IMR-90 (cell line): ENCODE results near the gene CORO7. TPM values are rescaled to one million over a fixed set of nuclear protein-coding genes. Genes with fewer than 3 reads are reported as not detected.

Source experiments
- ATAC-seq: fragments of 200-7000 bp; cut with Tn5 transposase; 2 replicates; pipeline ENCODE4 v1.9.1; 2020; ENCODE audit warnings: low read depth, mild to moderate bottlenecking, moderate library complexity
- BruUV-seq: library from RNA; stranded (reverse); fragments of 400-500 nt; replicated peaks from 2 replicates; lab custom pipeline; 2021; lab: Mats Ljungman, UMichigan
- CTCF ChIA-PET: fragments of 300-600 bp; formaldehyde crosslinking; extraction: SDS; loops from one replicate; lab custom pipeline; 2021; ENCODE audit warnings: antibody characterized with exemption; lab: Yijun Ruan, JAX
- POLR2A ChIA-PET: fragments of 300-600 bp; sonication (Branson Sonifier 250); formaldehyde crosslinking; loops from one replicate; lab custom pipeline; 2022; ENCODE audit warnings: antibody characterized with exemption; ENCODE audit not compliant: unreplicated experiment; lab: Charles Lee
- DNase-seq: peaks from one replicate; pipeline ENCODE4 v3.0.0; 2013
- H2AFZ ChIP-seq: replicated peaks from 2 replicates; pipeline ENCODE3; 2013; ENCODE audit warnings: low read length, mild to moderate bottlenecking; ENCODE audit not compliant: poor library complexity
- H2AK5ac ChIP-seq: 2 replicates; pipeline ENCODE4 v1.6.1; 2013; ENCODE audit warnings: low read depth, low read length, inconsistent platforms
- H2AK9ac ChIP-seq: replicated peaks from 2 replicates; pipeline ENCODE3; 2013; ENCODE audit warnings: mild to moderate bottlenecking, low read depth, low read length, moderate library complexity; ENCODE audit not compliant: poor library complexity
- H2BK120ac ChIP-seq: 2 replicates; pipeline ENCODE4 v1.6.1; 2013; ENCODE audit warnings: low read depth, low read length, inconsistent platforms
- H2BK15ac ChIP-seq: 3 replicates; pipeline ENCODE4 v1.6.1; 2013; ENCODE audit warnings: low read depth, low read length, inconsistent platforms
- H2BK20ac ChIP-seq: 2 replicates; pipeline ENCODE4 v1.6.1; 2013; ENCODE audit warnings: low read depth, mild to moderate bottlenecking, inconsistent platforms, low read length, moderate library complexity
- H2BK5ac ChIP-seq: 2 replicates; pipeline ENCODE4 v1.6.1; 2013; ENCODE audit warnings: mild to moderate bottlenecking, low read depth, low read length, inconsistent platforms; ENCODE audit not compliant: poor library complexity, severe bottlenecking
- H3K14ac ChIP-seq: replicated peaks from 2 replicates; pipeline ENCODE4 v1.6.1; 2013; ENCODE audit warnings: low read depth, low read length, inconsistent platforms
- H3K18ac ChIP-seq: 2 replicates; pipeline ENCODE4 v1.6.1; 2013; ENCODE audit warnings: low read depth, low read length, control low read depth
- H3K23ac ChIP-seq: 2 replicates; pipeline ENCODE4 v1.6.1; 2013; ENCODE audit warnings: low read depth, low read length, inconsistent platforms
- H3K27ac ChIP-seq: 2 replicates; pipeline ENCODE4 v1.5.1; 2013; ENCODE audit warnings: mild to moderate bottlenecking, control low read depth, low read length; ENCODE audit not compliant: insufficient read depth
- H3K27me3 ChIP-seq: 2 replicates; pipeline ENCODE4 v1.6.1; 2013; ENCODE audit warnings: low read length; ENCODE audit not compliant: control insufficient read depth, insufficient read depth
- H3K36me3 ChIP-seq: 2 replicates; pipeline ENCODE4 v1.6.1; 2013; ENCODE audit warnings: low read length, mixed read lengths; ENCODE audit not compliant: control insufficient read depth, insufficient read depth
- H3K4ac ChIP-seq: 2 replicates; pipeline ENCODE4 v1.6.1; 2013; ENCODE audit warnings: low read depth, low read length, inconsistent platforms
- H3K4me1 ChIP-seq: 2 replicates; pipeline ENCODE4 v1.6.1; 2013; ENCODE audit warnings: low read length, mixed read lengths; ENCODE audit not compliant: control insufficient read depth, insufficient read depth
- H3K4me2 ChIP-seq: 2 replicates; pipeline ENCODE4 v1.6.1; 2013; ENCODE audit warnings: low read depth, mild to moderate bottlenecking, control low read depth, low read length, moderate library complexity
- H3K4me3 ChIP-seq: 2 replicates; pipeline ENCODE4 v1.5.1; 2013; ENCODE audit warnings: low read depth, mild to moderate bottlenecking, control low read depth, low read length, moderate library complexity; ENCODE audit not compliant: insufficient read depth
- H3K56ac ChIP-seq: 2 replicates; pipeline ENCODE4 v1.6.1; 2013; ENCODE audit warnings: low read length, inconsistent platforms; ENCODE audit not compliant: insufficient read depth; ENCODE audit errors: extremely low read depth
- H3K79me1 ChIP-seq, 2 experiments: 2 replicates each; pipeline ENCODE4 v1.6.1; 2013; ENCODE audit warnings: low read length in 2 of 2, inconsistent platforms in 1 of 2, low read depth in 1 of 2
- H3K9ac ChIP-seq: 2 replicates; pipeline ENCODE4 v1.6.1; 2013; ENCODE audit warnings: low read depth, low read length, control low read depth
- H3K9me1 ChIP-seq: 2 replicates; pipeline ENCODE4 v1.6.1; 2013; ENCODE audit warnings: low read length, inconsistent platforms; ENCODE audit not compliant: insufficient read depth
- H3K9me3 ChIP-seq: 2 replicates; pipeline ENCODE4 v1.6.1; 2013; ENCODE audit warnings: low read length; ENCODE audit not compliant: control insufficient read depth, insufficient read depth
- H4K20me1 ChIP-seq: 2 replicates; pipeline ENCODE4 v1.6.1; 2013; ENCODE audit warnings: low read length, inconsistent platforms; ENCODE audit not compliant: insufficient read depth
- H4K5ac ChIP-seq: 2 replicates; pipeline ENCODE4 v1.6.1; 2013; ENCODE audit warnings: mild to moderate bottlenecking, low read depth, low read length, control low read depth
- H4K8ac ChIP-seq, 2 experiments: 2 replicates each; pipeline ENCODE4 v1.6.1; 2013; ENCODE audit warnings: low read depth in 2 of 2, low read length in 2 of 2, control low read depth in 1 of 2, inconsistent platforms in 1 of 2
- H4K91ac ChIP-seq: 2 replicates; pipeline ENCODE4 v1.6.1; 2013; ENCODE audit warnings: low read depth, low read length, inconsistent platforms; ENCODE audit not compliant: insufficient read depth
- BHLHE40 ChIP-seq: fragments of 150-350 bp; IDR thresholded peaks from 2 replicates; pipeline ENCODE4 v1.6.1; 2016; ENCODE audit warnings: mild to moderate bottlenecking, low read depth, low read length
- CHD1 ChIP-seq: IDR thresholded peaks from 2 replicates; pipeline ENCODE4 v1.6.1; 2012; ENCODE audit warnings: low read depth, low read length, improper control_type of control experiment
- CTCF ChIP-seq: conservative IDR thresholded peaks from 2 replicates; pipeline ENCODE4 v1.5.1; 2012; ENCODE audit warnings: mild to moderate bottlenecking, low read depth, low read length, improper control_type of control experiment
- FOS ChIP-seq: fragments of 150-350 bp; IDR thresholded peaks from 2 replicates; pipeline ENCODE4 v1.6.1; 2016; ENCODE audit warnings: low read depth, low read length
- MAFK ChIP-seq: IDR thresholded peaks from 2 replicates; pipeline ENCODE4 v1.6.1; 2012; ENCODE audit warnings: low read depth, low read length, improper control_type of control experiment
- MAZ ChIP-seq: IDR thresholded peaks from 2 replicates; pipeline ENCODE4 v1.6.1; 2012; ENCODE audit warnings: low read depth, mild to moderate bottlenecking, low read length, improper control_type of control experiment, moderate library complexity, borderline replicate concordance
- MXI1 ChIP-seq: IDR thresholded peaks from 2 replicates; pipeline ENCODE4 v1.6.1; 2012; ENCODE audit warnings: low read depth, mild to moderate bottlenecking, low read length, moderate library complexity, borderline replicate concordance
- NFE2L2 ChIP-seq: fragments of 150-350 bp; IDR thresholded peaks from 2 replicates; pipeline ENCODE4 v1.6.1; 2016; ENCODE audit warnings: low read depth, mild to moderate bottlenecking, low read length
- POLR2A ChIP-seq: IDR thresholded peaks from 2 replicates; pipeline ENCODE4 v1.6.1; 2012; ENCODE audit warnings: mild to moderate bottlenecking, low read depth, low read length
- RAD21 ChIP-seq: IDR thresholded peaks from 2 replicates; pipeline ENCODE4 v1.6.1; 2012; ENCODE audit warnings: low read length, improper control_type of control experiment
- RCOR1 ChIP-seq: IDR thresholded peaks from 2 replicates; pipeline ENCODE4 v1.6.1; 2012; ENCODE audit warnings: mild to moderate bottlenecking, low read length, improper control_type of control experiment; ENCODE audit not compliant: insufficient replicate concordance
- RFX5 ChIP-seq: IDR thresholded peaks from 2 replicates; pipeline ENCODE4 v1.8.0; 2012; ENCODE audit warnings: low read depth, mild to moderate bottlenecking, low read length, moderate library complexity
- SMC3 ChIP-seq: fragments of 150-350 bp; IDR thresholded peaks from 2 replicates; pipeline ENCODE4 v1.6.1; 2016; ENCODE audit warnings: low read depth, mild to moderate bottlenecking, antibody characterized with exemption, low read length, moderate library complexity
- USF2 ChIP-seq: fragments of 150-350 bp; IDR thresholded peaks from 2 replicates; pipeline ENCODE4 v1.6.1; 2017; ENCODE audit warnings: mild to moderate bottlenecking, antibody characterized with exemption, low read length, low read depth
- WGBS, 2 experiments: methylation state at CpG; one replicate each; pipeline versions ENCODE4 v1.1.5 to v1.1.7; 2013; ENCODE audit warnings: missing lambda C conversion rate in 2 of 2; ENCODE audit not compliant: insufficient read length in 1 of 2; ENCODE audit errors: extremely low coverage in 2 of 2; 5-methylcytosine and 5-hydroxymethylcytosine counted together
- dilution Hi-C: fragments of 300-500 bp; cut with HindIII; formaldehyde crosslinking; loops from one replicate; pipeline ENCODE4 v1.14.3; 2018; ENCODE audit warnings: low sequenced_read_pairs; ENCODE audit not compliant: unreplicated experiment
- in situ Hi-C: fragments of 300-500 bp; cut with MboI; formaldehyde crosslinking; loops from 3 replicates; pipeline ENCODE4 v1.14.3; 2019; ENCODE audit warnings: low sequenced_read_pairs, inconsistent platforms, mixed read lengths
- intact Hi-C: fragments of 100-400 bp; cut with micrococcal nuclease; formaldehyde crosslinking; loops from 2 replicates; pipeline ENCODE4 v1.10.0; 2022
- polyA plus RNA-seq, 3 experiments: library from polyadenylated mRNA; depleted of rRNA; stranded (reverse); fragments of >200 nt; gene quantifications; 2 replicates each; pipeline ENCODE4 v1.2.3, GENCODE V29; 2012; ENCODE audit warnings: low replicate concordance in 1 of 3
- total RNA-seq: library from RNA; depleted of rRNA; stranded (reverse); fragments of >200 nt; gene quantifications from 2 replicates; pipeline ENCODE4 v1.2.3, GENCODE V29; 2012
- TF ChIP-seq, protein P1 (sequence below): fragments of 150-350 bp; IDR thresholded peaks from 2 replicates; pipeline ENCODE4 v1.6.1; 2016; ENCODE audit warnings: low read depth, mild to moderate bottlenecking, low read length, moderate library complexity, borderline replicate concordance

The CORO7 gene
- total and polyA plus RNA-seq, 2 of the 4 experiments (the other 2 are of a cell fraction) = 6.3 to 26.7 TPM

- no peak overlapping the region for H3K4ac ChIP-seq
- CTCF ChIA-PET = no interaction called here
- dilution Hi-C loops (no loop called here), in situ Hi-C loops (no loop called here), intact Hi-C loops (no loop called here)
- ATAC-seq = no peak
- H3K79me1 ChIP-seq = peaks cover 27 to 42% of the 10 kb centered on the region in 2 experiments
- no peak overlapping the region for H3K23ac ChIP-seq
- no peak overlapping the region for H3K14ac ChIP-seq
- no peak for DNase-seq
- H3K27ac ChIP-seq = no peak overlapping the region
- no peak overlapping the region for H3K4me2 ChIP-seq
- H2AK5ac ChIP-seq = no peak overlapping the region
- no peak overlapping the region for H2BK120ac ChIP-seq
- no peaks in the 10 kb centered on the region for H3K27me3 ChIP-seq
- H3K9me1 ChIP-seq = no peaks in the 10 kb centered on the region
- no peak overlapping the region; a peak in 1 of 4 replicates for H4K8ac ChIP-seq
- H3K9me3 ChIP-seq = no peaks in the 10 kb centered on the region
- no peak overlapping the region for H2BK20ac ChIP-seq
- H3K36me3 ChIP-seq = peaks cover 26% of the 10 kb centered on the region
- H2BK5ac ChIP-seq = no peak overlapping the region
- no peak overlapping the region for H3K18ac ChIP-seq
- POLR2A ChIA-PET = no interaction called here
- no peak overlapping the region for H2AK9ac ChIP-seq
- H3K4me1 ChIP-seq = peaks cover 5% of the 10 kb centered on the region
- H2AFZ ChIP-seq = no peak overlapping the region
- no peak overlapping the region for H2BK15ac ChIP-seq
- 96% methylated on average over 5 of the region's 12 CpGs; no CpG with 5 or more reads in 1 of the 2 experiments for WGBS, 2 experiments
- H4K5ac ChIP-seq = peak overlapping the region; percentile 11; the same call in 1 of the 2 replicates
- BruUV-seq = no TSS peak
- no peak overlapping the region for H4K91ac ChIP-seq
- no peak overlapping the region for H3K9ac ChIP-seq
- peaks cover 4% of the 10 kb centered on the region; the same call in 1 of the 2 replicates for H4K20me1 ChIP-seq
- no peak overlapping the region for H3K4me3 ChIP-seq
- no peak overlapping the region for H3K56ac ChIP-seq
- TF ChIP-seq BHLHE40 = no peak
- no peak for TF ChIP-seq RCOR1
- TF ChIP-seq RFX5 = no peak
- TF ChIP-seq MAZ = no peak
- no peak for TF ChIP-seq MAFK
- no peak for TF ChIP-seq POLR2A
- no peak for TF ChIP-seq SMC3
- TF ChIP-seq, protein P1, sequence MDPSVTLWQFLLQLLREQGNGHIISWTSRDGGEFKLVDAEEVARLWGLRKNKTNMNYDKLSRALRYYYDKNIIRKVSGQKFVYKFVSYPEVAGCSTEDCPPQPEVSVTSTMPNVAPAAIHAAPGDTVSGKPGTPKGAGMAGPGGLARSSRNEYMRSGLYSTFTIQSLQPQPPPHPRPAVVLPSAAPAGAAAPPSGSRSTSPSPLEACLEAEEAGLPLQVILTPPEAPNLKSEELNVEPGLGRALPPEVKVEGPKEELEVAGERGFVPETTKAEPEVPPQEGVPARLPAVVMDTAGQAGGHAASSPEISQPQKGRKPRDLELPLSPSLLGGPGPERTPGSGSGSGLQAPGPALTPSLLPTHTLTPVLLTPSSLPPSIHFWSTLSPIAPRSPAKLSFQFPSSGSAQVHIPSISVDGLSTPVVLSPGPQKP = no peak
- TF ChIP-seq CHD1 = no peak
- no peak for TF ChIP-seq CTCF
- TF ChIP-seq NFE2L2 = no peak
- TF ChIP-seq RAD21 = no peak
- TF ChIP-seq FOS = no peak
- TF ChIP-seq MXI1 = no peak
- TF ChIP-seq USF2 = no peak
Measured at GRCh38 chr16:4433914-4434787, 17.8 kb upstream of the CORO7 start.
